Measurements from ENCODE around the gene CACNA1I. TPM values are rescaled to one million over a fixed set of nuclear protein-coding genes. Genes with fewer than 3 reads are reported as not detected.

The CACNA1I gene
- total RNA-seq, 1 donor from 2014 or later = 0.10 TPM

DNA sequence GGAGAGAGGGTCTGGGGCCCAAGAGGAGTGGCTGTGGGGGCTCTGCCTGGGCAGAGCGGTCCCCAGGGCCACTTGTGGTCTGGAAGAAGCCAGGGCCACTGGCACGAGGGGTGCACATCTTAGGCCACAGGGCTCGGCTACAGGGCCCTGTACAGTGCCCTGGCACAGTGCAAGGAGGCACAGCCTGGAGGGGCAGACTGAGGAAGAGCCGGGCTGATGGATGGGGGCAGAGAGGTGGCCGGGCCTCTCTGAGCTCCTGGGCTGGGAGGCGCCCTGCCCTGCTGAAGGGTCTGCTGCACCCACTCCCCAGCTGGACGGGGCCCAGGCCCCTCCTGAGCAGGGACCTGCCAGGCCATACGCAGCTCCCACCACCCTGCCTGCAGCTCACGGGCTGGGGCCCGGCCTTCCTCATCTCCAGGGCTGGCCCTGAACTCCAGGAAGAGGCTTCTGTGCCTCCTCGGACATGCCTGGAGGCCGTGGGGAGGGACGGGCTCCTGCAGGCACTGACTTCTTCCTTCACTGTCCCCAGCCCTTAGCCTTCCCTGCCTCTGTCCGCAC is 123.5 kb downstream of the CACNA1I start:
- no peak for DNase-seq (ENCODE audit: low read depth)

DNA sequence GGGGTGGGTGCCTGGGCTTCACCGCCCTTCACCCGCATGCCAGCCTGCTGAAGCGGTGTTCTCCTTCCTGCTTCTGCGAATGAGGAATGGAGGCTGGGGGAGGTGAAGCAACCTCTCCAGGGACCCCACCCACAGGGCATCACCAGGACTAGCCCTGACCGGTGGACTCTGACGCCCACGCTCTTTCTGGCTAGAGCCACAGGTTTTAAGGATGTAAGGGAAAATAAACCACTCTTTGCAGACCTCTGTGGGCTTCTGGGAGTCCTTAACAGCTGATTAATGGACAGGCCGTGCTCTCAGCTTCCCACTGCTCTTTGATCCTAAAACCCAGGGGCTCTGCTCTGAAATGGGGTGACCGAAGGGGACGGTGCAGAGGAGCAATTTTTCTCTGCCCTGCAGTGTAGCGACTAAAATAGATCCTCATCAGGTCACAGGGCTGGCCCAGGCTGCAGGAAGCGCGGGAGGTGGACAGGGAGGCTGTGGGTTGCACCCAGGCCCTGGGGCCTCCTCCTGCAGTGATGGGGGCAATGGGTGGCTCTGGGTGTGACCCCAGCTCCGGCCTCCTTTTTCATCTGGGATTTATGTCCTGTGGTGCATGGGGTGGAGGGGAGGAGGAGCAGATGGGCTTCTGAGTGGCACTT is 127.4 kb downstream of the CACNA1I start:
- no peak for DNase-seq (ENCODE audit: low read depth)

DNA sequence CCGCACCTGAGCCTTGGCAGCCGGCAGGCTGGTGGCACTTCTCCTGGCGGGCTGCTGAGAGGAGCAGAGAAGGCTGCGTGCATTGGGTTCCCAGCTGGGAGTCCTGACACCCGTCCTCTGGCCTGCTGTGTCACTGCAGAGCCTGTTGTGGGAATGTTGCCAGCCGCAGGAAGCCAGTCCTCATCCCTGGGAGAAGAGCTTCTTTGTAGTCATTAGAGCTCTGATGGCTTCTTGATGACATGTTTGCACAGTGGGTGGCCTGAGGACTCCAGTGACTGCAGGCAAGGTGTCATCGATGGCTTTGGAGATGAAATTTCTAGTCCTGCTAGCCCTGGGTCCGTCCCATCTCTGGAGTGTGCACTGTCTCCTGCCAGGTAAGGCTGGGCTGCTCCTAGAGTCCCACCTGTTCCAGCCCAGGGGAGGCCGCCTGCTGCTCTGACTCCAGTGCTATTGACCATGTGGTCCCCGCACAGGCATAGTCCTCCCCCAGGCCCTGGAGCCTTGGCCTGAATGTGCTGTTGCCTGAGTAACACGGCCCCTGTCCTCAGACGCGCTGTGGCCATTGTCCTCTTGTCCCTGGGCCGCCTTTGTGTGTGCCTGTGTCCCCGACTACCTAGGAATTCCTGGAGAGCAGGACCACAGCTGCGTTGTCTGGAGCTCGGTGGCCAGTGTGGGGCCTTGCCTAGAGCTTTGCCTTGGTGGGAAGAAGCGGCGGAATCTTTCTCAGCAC is 129.2 kb downstream of the CACNA1I start:
- DNase-seq (ENCODE audit: low read depth) = no peak

DNA sequence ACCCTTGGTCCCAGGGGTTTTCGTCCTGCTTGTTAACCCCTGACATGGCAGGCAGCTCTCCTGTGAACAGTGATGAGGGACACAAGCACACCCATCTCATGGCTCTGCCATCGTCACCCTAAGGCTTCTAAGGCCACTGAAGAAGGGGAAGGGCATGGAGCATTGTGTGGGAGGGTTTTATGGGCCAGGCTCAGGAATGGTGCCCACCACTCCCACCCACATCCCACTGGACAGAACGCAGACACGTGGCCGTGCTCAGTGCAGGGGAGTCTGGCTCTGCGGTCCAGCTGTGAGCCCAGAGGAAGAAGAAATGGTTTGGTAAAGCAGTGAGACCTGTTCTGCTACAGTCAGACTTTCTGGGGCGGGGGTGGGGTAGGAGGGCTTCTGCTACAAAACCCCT is 130.0 kb downstream of the CACNA1I start:
- no peak for DNase-seq (ENCODE audit: low read depth)

DNA sequence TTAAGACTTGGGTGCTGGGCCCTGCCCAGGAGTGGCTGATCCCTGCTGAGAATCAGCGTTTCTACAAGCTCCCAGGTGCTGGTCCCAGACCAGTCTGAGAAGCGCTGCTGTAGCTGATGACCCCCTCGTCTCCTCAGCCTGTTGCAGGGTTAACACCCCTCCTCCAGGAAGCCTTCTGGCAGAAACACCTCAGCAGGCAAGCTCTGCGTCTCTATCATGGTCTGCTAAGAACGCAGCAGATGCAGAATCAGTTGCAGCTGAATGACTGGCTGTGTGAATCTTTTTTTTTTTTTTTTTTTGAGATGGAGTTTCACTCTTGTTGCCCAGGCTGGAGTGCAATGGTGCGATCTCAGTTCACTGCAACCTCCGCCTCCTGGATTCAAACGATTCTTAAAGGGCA is 132.5 kb downstream of the CACNA1I start:
- DNase-seq (ENCODE audit: low read depth) = no peak

DNA sequence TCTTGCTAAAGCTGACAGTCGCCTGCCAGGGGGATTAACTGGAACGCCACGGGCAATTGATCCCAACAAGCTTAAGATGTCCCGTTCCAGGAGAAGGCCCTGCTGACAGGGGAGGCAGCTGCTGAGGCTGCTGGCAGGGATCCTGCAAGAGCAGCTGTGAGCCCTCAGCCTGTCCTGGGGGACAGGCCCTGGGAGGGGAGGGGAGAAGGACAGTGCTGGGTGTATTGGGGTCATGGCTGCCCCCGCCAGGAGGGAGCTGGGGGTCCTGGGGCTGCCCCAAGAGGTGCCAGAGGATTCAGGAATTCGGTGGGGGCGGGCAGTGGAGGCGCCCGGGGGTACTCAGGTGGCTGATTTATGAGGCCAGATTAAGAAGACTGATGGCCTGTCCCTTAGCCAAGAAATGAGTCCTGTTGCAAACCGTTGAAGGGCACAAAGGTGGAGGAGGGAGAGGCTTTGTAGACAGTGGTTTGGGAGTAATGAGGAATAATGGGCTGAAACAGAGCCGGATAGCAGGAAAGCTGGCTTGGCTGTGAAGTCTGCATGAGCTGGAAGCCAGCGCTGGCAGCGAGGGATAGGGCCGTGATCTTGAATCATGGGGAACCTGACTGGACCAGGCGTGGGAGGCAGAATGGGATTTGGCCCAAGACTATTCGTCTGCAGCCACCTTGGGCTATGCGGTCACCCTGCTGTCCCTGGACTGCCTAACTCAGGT is 133.5 kb downstream of the CACNA1I start:
- no peak for DNase-seq (ENCODE audit: low read depth)

DNA sequence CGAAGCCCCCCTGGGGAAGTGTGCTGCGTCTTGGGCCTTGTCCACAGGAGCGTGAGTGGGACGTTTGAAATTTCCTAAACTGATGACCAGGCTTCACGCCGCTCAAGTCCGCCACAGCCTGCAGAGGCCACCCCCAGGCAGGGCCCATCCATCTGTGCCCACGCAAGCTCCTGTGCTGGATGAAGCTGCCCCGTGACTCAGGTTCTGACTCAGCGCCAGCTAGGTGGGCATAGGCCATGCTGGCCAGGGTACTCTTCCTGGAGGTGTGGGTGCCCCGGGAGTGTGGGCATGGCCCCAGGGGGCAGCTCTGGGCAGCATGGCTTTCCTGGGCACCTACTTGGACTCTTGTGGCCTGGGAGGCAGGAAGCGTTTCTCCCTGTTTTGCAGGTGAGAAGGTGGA is 134.8 kb downstream of the CACNA1I start:
- DNase-seq (ENCODE audit: low read depth) = no peak

DNA sequence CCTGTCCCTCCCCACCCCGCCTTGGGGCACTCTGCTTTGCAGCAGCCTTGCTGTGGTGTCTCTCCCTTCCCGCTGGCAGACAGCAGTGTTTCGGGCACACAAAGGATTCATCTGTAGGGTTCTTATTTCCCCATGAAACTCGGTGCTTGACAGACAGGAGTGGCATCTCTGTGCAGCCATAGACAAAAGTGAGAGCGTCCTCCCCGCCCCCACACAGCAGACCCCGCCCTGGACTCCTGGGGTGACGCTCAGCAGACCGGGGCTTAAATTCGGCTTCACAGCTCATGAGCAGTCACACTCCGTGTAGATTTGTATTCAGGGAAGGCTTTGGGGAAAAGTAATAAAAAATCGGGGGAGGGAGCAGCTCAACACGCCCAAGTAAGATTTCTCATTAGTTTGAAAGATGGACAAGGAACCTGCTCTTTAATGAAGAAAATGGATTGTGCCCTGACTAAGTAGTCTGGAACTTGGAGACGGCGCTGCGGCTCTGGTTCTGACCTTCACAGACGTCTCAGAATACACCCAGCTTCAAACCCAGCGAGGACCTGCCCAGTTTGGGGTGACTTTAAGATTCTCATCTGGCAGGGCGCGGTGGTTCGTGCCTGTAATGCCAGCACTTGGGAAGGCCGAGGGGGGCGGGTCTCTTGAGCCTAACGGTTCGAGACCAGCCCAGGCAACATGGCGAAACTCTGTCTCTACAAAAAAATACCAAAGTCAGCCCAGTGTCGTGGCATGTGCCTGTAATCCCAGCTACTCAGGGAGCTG is 136.0 kb downstream of the CACNA1I start:
- DNase-seq (ENCODE audit: low read depth) = no peak

DNA sequence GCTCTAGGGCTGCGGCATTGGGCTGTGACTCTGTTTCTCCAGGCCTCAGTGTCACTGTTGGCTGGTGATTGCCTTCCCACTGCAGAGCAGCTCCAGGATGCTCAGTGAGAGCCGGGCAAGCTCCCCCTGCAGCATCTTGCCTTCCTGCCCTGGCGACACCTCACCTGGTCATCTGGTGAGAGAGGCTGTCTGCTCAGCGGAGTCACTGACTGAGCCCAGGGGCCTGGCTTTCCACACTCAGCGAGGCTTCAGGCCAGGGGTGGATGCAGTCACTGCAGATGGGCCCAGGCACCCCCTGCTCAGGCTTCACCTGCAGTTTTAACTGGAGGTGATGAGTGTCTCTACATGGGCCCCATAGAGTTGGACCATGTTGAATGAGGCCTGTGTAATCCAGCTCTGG is 136.8 kb downstream of the CACNA1I start:
- DNase-seq (ENCODE audit: low read depth) = no peak

DNA sequence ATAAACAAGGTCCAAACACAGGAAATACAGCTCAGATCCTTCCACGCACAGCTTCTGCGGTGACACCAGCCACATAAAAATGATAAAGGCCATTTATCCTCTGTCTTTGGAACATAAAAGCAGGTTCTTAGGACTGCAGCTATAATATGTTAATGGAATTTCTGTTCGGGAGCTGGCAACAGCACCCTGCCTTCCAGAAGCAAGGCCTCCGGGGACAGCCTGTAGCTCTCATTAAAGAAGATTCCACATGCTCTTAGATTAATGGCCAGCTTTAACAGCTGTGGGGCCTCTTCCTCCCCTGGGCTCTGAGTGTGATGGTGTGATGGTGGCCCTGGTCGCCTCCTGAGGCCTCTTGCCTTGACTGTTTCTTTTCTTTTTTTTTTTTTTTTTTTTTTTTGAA is 137.3 kb downstream of the CACNA1I start:
- no peak for DNase-seq (ENCODE audit: low read depth)

DNA sequence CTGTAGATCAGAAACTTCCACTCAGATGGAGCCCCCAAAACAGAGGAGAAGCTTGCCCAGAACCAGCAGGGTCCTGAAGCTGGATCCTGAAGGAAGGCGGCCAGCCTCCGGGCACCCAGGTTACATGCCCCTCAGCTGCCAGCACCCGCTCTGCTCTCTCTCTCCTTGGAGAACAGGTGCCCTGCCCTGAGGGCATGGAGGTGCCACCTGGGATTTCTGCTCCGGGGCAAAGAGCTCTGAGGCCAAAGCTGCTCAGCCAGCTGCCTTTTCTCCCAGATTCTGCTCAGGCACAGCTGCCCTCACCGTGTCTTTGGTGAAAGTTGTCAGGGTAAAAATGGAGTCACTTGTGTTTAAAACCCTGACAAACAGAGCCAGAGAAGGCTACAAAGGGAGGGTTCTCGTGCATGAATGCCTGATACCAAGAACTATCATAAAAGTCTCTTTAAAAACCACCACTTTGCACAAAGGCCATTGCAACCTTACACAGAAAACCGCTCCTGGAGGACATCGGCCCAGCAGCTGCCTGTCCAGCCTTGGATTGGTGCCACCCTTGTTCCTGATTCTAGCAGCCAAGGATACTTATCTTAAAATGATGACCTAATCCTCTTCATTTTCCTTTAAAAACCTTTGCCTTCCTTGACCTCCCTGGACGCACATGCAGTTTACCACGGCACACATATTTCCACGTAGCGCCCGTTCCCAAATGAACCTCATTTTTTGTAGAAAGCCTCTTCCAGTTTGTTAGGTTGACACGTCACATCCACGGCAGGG is 140.0 kb downstream of the CACNA1I start:
- DNase-seq (ENCODE audit: low read depth) = no peak

DNA sequence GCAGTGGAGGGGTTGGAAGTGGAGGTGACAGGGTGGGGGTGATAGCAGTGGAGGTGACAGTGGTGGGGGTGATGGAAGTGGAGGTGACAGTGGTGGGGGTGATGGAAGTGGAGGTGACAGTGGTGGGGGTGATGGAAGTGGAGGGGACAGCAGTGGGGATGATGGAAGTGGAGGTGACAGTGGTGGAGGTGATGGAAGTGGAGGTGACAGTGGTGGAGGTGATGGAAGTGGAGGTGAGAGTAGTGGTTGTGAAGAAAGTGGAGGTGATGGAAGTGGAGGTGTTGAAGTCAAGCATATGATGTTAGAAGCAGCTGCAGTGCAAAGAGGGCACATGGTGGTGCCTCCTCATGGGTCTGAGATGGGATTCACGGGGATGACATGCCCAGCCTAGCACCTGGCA is 141.5 kb downstream of the CACNA1I start:
- DNase-seq (ENCODE audit: low read depth) = no peak

DNA sequence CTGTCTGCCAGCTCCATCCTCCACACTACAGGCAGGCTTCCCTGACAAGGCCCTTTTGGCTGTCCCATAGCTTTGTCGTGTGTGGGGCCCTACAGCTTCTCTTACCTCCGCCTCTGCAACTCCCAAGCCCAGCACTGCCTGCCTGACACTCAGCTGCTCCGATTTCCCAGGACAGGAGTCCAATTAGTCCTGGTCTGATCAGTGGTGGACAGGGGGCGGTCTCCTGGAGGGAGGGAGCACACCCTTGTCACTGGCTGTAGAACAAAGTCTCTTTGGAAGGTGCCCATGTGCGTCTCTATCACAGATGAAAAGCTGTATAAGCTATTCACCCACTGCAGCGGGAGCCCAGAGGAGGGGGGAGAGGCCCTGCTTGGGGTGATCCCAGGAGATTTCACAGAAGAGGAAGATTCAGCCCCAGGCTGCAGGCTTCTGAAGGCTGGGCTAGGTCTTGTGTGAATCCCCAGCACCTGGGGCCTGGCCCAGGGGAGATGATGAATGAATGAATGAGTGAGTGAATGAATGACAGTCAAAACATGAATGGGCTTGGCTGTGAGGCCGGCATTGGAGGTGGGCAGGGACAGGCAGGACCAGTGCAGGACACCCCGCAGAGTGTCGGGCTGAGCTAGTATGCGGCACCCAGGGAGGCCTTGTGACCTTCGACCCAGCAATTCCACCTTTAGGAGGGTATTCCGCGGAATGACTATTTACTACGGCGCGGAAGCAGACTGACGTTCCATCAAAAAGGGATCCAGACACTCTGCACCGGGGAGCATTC is 142.4 kb downstream of the CACNA1I start:
- no peak for DNase-seq (ENCODE audit: low read depth)

DNA sequence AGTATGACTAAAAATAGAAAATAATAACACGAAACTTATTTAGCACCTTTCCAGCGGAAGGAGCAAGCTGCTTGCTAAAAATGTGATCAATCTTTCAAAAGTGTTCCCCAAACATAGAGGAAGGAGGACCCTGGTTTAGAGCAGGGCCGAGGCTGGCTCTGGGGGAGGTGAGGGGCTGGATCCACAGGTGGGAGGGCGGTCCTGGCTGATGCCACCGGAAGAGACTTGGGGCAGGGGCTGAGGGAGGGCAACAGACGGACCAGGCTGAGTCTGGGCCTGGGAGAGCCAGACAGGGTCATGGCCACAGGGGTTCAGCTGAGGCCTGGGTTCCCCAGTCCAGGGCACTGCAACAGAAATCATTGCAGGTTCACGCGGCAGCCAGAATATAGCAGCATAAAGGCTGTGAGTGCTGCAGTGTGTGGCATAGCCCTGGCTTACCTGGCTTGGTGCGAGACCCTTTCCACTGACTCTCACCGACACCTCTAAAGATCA is 143.3 kb downstream of the CACNA1I start:
- DNase-seq (ENCODE audit: low read depth) = no peak

DNA sequence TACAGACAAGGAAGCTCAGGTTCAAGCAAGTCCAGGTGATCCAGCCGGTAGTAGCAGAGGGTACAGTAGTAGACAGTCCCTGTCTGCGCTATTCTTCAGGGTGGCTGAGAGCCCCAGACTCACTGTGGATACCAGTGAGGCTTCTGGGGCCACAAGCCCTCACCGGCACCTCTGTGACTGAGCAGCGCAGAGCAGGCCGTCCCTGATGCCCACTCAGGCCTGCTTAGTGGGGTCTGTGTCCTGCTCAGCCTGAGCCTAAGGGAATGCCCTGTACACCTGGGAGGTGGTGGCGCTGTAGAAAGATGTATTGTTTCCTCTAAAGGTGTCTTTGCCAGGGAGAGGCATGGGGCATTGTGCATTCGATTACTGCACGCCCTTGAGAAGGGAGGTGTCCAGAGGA is 143.8 kb downstream of the CACNA1I start:
- DNase-seq (ENCODE audit: low read depth) = no peak

DNA sequence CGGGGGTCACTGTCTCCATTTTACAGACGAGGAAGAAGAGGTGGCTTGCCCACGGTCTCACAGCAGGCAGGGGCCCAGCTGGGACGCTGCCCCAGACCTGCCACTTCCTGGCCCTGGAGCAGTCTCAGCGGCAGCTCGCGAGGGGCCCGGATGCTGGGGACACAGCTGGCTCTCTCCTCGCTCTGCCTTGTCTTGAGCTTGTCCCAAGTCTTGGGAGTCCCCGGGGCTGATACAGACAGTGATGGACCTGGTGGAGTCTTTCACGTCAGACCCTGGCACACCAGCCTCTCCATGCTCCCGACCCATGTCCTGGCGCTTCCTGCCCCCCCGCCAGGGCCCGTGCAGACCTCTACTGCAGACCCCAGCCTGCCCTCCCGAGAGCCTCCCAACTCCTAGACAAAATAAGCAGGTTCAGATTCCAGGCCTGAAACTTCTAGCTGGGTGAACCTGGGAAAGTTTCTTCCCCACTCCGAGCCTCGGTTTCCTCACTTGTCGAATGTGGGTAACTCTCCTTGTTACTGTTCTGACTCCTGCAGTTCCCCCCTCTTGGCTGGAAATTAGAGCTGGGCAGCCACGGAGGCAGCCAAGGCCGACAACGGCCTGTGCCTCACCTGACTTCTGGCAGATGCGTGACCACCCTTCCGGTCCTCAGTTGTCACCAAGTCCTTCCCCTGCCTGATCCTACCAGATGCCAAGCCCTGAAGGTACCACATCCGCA is 145.4 kb downstream of the CACNA1I start:
- no peak for DNase-seq (ENCODE audit: low read depth)

DNA sequence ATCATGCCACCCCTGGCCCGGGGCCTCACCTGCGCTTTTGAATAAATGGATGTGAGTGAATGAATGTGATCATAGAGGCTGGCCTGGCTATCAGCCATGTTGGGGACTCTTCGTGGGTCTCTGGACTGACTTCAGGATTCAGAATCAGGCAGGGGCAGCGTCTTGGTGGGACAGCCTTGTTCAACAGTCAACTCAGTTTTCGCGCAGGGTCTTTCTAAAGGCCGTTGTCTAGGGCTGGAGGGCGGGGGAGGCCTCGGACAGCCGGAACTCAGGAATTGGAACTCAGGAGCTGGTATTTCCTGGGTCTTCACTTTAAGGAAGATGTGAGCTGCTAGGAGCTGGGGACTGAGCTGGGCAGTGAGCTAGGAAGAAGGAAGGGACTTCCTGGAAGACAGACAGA is 146.0 kb downstream of the CACNA1I start:
- DNase-seq (ENCODE audit: low read depth) = no peak

DNA sequence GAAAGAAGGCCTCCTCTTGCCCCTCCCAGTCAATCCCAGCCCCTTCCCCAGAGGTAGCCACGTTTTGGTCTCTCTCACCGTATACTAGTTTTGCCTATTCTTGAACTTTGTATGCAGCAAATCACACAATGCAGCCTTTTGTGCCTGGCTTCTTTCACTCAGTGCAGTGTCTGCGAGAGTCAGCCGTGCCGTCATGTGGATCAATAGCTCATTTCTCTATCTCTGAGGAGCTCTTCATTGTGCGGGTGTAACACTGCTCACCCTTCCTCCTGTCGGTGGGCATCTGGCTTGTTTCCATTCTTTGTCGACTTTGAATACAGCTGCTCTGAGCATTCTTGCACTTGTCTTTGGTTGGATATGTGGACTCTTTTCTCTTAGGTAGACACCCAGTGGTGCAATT is 146.5 kb downstream of the CACNA1I start:
- no peak for DNase-seq (ENCODE audit: low read depth)

DNA sequence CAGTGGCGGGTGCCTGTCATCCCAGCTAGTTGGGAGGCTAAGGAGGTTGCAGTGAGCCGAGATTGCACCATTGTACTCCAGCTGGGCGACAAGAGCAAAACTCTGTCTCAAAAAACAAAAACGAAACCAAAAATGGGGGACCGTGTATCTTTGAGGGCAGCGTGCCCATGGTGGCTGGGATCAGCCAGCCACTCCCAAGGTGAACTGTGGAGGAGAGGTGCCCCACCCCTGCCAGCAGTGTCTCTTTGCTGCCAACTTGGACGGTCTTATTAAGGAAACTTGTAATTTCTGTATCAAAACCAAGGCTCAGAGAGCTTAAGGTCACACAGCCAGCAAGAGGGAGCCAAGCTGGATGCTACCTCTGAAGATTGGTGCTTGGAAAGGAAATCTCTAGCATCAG is 147.7 kb downstream of the CACNA1I start:
- no peak for DNase-seq (ENCODE audit: low read depth)
